Measurements from ENCODE around the gene MSRB3. TPM values are rescaled to one million over a fixed set of nuclear protein-coding genes. Genes with fewer than 3 reads are reported as not detected.

Gene MSRB3
- total RNA-seq, 1 donor = 55.1 TPM

GRCh38 chr12:65493913-65494245 is 215.4 kb downstream of the MSRB3 start:
- no peak for TF ChIP-seq CTCF (IDR thresholded peaks at IDR 0.05; ENCODE audit: insufficient read depth, low read length)

GRCh38 chr12:65494537-65494936 is 216.1 kb downstream of the MSRB3 start:
- no peak for DNase-seq (ENCODE audit: low read depth)
- H3K4me3 ChIP-seq (ENCODE audit: low read depth, low read length) = no peak overlapping the region
- no peak for TF ChIP-seq CTCF (IDR thresholded peaks at IDR 0.05; ENCODE audit: insufficient read depth, low read length)

More at GRCh38 chr12:65493913-65494245, 215.4 kb downstream of the MSRB3 start:
- DNase-seq (ENCODE audit: low read depth) = no peak
- no peak overlapping the region for H3K4me3 ChIP-seq (ENCODE audit: low read depth, low read length)

GRCh38 chr12:65495233-65495632 is 216.8 kb downstream of the MSRB3 start:
- peak; percentile 38 for DNase-seq (ENCODE audit: low read depth)
- no peak for TF ChIP-seq CTCF (IDR thresholded peaks at IDR 0.05; ENCODE audit: insufficient read depth, low read length)
- H3K4me3 ChIP-seq (ENCODE audit: low read depth, low read length) = no peak overlapping the region

- TF ChIP-seq CTCF (IDR thresholded peaks at IDR 0.05; ENCODE audit: insufficient read depth, low read length) = no peak
- peak; percentile 39 for DNase-seq (ENCODE audit: low read depth)
- H3K4me3 ChIP-seq (ENCODE audit: low read depth, low read length) = no peak overlapping the region
These were observed 218.1 kb downstream of the MSRB3 start for GRCh38 chr12:65496617-65497016.

GRCh38 chr12:65497660-65498059 is 219.2 kb downstream of the MSRB3 start:
- no peak overlapping the region for H3K4me3 ChIP-seq (ENCODE audit: low read depth, low read length)
- TF ChIP-seq CTCF (IDR thresholded peaks at IDR 0.05; ENCODE audit: insufficient read depth, low read length) = no peak
- DNase-seq (ENCODE audit: low read depth) = no peak

- DNase-seq (ENCODE audit: low read depth) = no peak
- no peak for TF ChIP-seq CTCF (IDR thresholded peaks at IDR 0.05; ENCODE audit: insufficient read depth, low read length)
- H3K4me3 ChIP-seq (ENCODE audit: low read depth, low read length) = no peak overlapping the region
These were observed 220.7 kb downstream of the MSRB3 start for GRCh38 chr12:65499167-65499566.

GRCh38 chr12:65500091-65500900 is 221.8 kb downstream of the MSRB3 start:
- H3K4me3 ChIP-seq (ENCODE audit: low read depth, low read length) = no peak overlapping the region
- DNase-seq (ENCODE audit: low read depth) = peak; percentile 70
- no peak for TF ChIP-seq CTCF (IDR thresholded peaks at IDR 0.05; ENCODE audit: insufficient read depth, low read length)
